ENCODE measurements around the gene SOX10. TPM values are rescaled to one million over a fixed set of nuclear protein-coding genes. Genes with fewer than 3 reads are reported as not detected.

The SOX10 gene
- total RNA-seq, 1 experiment from 2014 or later: not detected

GRCh38 chr22:37986371-37986770, 2.0 kb upstream of the SOX10 start:
- H2AFZ ChIP-seq (ENCODE audit: low read depth, low read length, poor library complexity, severe bottlenecking): no peak overlapping the region
- DNase-seq (ENCODE audit: low read depth, low spot score) (no peak), ATAC-seq (no peak)
- no peaks in the 10 kb centered on the region for H3K27me3 ChIP-seq (ENCODE audit: insufficient read depth, low read length)
- no peaks in the 10 kb centered on the region for H4K20me1 ChIP-seq (ENCODE audit: insufficient read depth)
- H3K4me2 ChIP-seq (ENCODE audit: low read length): no peak overlapping the region
- no peaks in the 10 kb centered on the region for H3K9me3 ChIP-seq (ENCODE audit: control insufficient read depth in 1 of 2, insufficient read depth in 1 of 2, low read depth in 1 of 2, low read length in 2 of 2)
- H3K4me3 ChIP-seq (replicated peaks in 1 of 2; ENCODE audit: low read depth in 1 of 2, low read length in 2 of 2): no peak overlapping the region
- H3K79me2 ChIP-seq (ENCODE audit: insufficient read depth, low read length): no peaks in the 10 kb centered on the region
- ChIA-PET POLR2A (no interaction called here), CTCF (no interaction called here), RAD21 (ENCODE audit: low non-redundant PET in 1 of 2, low total read pairs in 2 of 2, uncharacterized antibody in 2 of 2, unreplicated experiment in 2 of 2) (no interaction called here)
- no peak for TF ChIP-seq ZBTB33 (IDR thresholded peaks at IDR 0.05; ENCODE audit: extremely low read depth, insufficient replicate concordance, low read length)
- TF ChIP-seq ELF1 (IDR thresholded peaks at IDR 0.05; ENCODE audit: borderline replicate concordance, low read depth): no peak
- no peak for TF ChIP-seq ZNF274 (IDR thresholded peaks at IDR 0.05; ENCODE audit: low read depth, low read length)
- TF ChIP-seq TCF7L2 (IDR thresholded peaks at IDR 0.05; ENCODE audit: borderline replicate concordance, extremely low read depth, insufficient read depth, insufficient read length): no peak
- TF ChIP-seq MAX (IDR thresholded peaks at IDR 0.05): no peak
- no peak for TF ChIP-seq FOSL1 (IDR thresholded peaks at IDR 0.05; ENCODE audit: low read depth)
- no peak for TF ChIP-seq RAD21 (IDR thresholded peaks at IDR 0.05; ENCODE audit: low read depth)
- TF ChIP-seq ZFX (IDR thresholded peaks at IDR 0.05): no peak
- no peak for TF ChIP-seq EZH2 (IDR thresholded peaks at IDR 0.05)
- TF ChIP-seq SRF (IDR thresholded peaks at IDR 0.05; ENCODE audit: low read depth): no peak
- no peak for TF ChIP-seq SIN3A (IDR thresholded peaks at IDR 0.05; ENCODE audit: low read depth)
- TF ChIP-seq JUND (IDR thresholded peaks at IDR 0.05): no peak
- no peak for TF ChIP-seq REST (IDR thresholded peaks at IDR 0.05; ENCODE audit: low read depth)
- TF ChIP-seq CBX3 (IDR thresholded peaks at IDR 0.05; ENCODE audit: low read depth): no peak
- TF ChIP-seq CEBPB (IDR thresholded peaks at IDR 0.05; ENCODE audit: low read depth): no peak
- TF ChIP-seq YY1 (IDR thresholded peaks at IDR 0.05; ENCODE audit: extremely low read depth, insufficient replicate concordance, low read depth, low read length): no peak
- no peak for TF ChIP-seq POLR2A (IDR thresholded peaks at IDR 0.05; ENCODE audit: borderline replicate concordance, extremely low read depth, insufficient read depth, insufficient read length)
- no peak for TF ChIP-seq ATF3 (IDR thresholded peaks at IDR 0.05)
- TF ChIP-seq EGR1 (IDR thresholded peaks at IDR 0.05; ENCODE audit: low read depth): no peak
- no peaks in the 10 kb centered on the region for H3K9me2 ChIP-seq (ENCODE audit: insufficient read depth)
- H3K36me3 ChIP-seq (ENCODE audit: control insufficient read depth in 1 of 2, insufficient read depth in 2 of 2, low read length in 2 of 2): no peaks in the 10 kb centered on the region
- H3K9ac ChIP-seq (ENCODE audit: low read length): no peak overlapping the region
- intact Hi-C loops (cut with micrococcal nuclease): no loop called here
- BruUV-seq (replicated peaks): no TSS peak
- no peaks in the 10 kb centered on the region for H3K4me1 ChIP-seq (ENCODE audit: control insufficient read depth in 1 of 2, insufficient read depth in 2 of 2, low read length in 2 of 2)
- H3K27ac ChIP-seq (ENCODE audit: low read depth, low read length): no peak overlapping the region
